GM10266 (cell line): ENCODE data around the gene FNTB.

Experiments used
- DNase-seq: peaks from one replicate; pipeline ENCODE4 v3.0.0; 2012; ENCODE audit errors: extremely low spot score
- TF ChIP-seq, protein P1 (sequence below): IDR thresholded peaks from 2 replicates; pipeline ENCODE4 v1.5.1; 2012; ENCODE audit warnings: mild to moderate bottlenecking, low read depth; ENCODE audit not compliant: control insufficient read depth, insufficient read depth; ENCODE audit errors: missing control alignments

The FNTB gene

DNA sequence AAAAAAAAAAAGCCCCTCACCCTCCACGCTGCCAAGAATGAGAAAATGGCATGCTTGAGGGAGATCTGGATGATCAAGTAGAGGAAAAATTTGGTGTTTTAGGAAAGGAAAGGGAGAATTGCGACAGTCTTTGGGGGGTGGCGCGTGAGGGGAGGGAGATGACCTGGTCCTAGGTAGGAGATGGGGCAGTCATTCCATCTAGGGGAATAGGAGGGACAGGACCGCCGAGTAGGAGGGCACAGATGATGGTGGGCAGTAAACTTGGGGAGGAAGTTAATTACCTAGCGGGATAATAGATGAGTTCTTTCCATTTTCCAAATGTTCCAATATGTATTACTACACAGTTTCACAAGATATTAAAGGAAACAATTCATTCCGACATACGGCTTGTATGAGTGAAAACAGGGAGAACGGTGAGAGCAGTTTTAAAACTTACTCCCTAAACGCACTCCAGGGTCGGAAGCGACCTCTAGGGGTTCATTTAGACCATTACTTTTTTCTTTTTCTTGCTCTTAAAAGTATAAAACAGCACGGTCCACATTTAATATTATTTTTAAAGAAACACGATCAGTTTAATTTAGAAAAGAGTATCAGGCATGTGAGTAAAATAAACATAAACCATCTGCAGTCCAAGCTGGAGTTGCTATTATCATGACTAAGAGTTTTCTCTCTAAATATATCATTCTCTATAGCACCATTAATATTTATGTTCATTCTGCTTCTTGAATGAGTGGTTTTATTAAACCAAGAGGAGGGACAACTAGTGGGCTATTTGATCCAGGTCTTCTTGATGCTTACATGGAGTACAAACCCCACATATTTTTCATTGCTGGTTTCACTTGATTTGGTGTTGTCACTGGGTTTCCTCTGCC is 3.0 kb upstream of the FNTB start:
- DNase-seq: no peak
- TF ChIP-seq, protein P1, sequence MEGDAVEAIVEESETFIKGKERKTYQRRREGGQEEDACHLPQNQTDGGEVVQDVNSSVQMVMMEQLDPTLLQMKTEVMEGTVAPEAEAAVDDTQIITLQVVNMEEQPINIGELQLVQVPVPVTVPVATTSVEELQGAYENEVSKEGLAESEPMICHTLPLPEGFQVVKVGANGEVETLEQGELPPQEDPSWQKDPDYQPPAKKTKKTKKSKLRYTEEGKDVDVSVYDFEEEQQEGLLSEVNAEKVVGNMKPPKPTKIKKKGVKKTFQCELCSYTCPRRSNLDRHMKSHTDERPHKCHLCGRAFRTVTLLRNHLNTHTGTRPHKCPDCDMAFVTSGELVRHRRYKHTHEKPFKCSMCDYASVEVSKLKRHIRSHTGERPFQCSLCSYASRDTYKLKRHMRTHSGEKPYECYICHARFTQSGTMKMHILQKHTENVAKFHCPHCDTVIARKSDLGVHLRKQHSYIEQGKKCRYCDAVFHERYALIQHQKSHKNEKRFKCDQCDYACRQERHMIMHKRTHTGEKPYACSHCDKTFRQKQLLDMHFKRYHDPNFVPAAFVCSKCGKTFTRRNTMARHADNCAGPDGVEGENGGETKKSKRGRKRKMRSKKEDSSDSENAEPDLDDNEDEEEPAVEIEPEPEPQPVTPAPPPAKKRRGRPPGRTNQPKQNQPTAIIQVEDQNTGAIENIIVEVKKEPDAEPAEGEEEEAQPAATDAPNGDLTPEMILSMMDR: peak; percentile 59

DNA sequence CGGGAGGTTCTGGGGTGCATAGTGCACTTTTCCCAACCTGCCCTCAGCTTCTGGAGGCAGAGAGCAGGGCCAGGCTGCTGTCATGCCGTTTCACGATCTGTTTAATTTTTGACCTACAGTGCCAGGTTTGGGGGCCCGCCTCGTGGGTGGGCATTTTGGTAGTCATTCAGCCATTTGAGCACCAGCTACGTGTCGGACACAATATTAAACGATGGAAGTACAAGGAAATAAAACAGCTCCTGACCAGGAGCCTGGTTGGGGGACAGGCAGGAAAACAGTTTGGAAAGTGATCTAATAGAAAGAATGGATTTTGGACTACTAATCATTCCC is 708 bp downstream of the FNTB start:
- TF ChIP-seq, protein P1: no peak
- no peak for DNase-seq

DNA sequence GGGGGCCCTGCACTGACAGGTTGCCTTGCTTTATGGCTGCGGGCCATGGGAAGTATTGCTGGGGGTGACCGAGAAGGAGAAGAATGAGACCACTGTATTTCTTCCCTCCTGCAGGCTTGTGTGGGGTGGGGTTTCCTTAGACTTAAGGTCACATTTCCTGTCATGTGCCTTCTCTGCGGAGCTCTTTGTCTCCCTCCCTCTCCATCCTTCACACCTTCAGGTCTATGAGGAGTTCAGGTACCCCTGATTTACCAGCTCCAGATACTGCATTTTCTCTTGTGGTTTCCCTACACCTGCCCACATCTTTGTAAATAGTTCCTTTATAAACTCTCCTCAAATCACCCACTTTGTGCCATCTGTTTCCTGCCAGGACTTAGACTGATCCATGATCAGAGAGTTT is 3.6 kb downstream of the FNTB start:
- TF ChIP-seq, protein P1: no peak
- no peak for DNase-seq

DNA sequence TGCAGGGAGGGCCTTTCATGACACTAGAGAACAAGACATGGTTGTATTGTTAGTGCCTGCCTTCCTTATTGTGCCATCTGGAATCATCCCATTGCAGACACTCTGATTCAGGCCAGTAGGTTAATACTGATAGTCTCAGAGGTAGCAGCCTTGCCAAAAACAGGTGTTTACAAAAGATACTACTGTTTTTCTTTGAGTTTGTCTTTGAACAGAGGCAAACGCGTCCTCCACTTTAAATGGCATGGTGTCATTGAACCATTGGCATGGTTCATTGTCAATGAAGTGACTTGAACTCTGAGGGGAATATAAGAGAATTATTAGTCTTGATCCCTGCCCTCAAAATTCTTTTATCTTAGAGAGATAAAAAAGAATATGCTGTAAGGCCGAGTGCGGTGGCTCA is 4.2 kb downstream of the FNTB start:
- TF ChIP-seq, protein P1: no peak
- no peak for DNase-seq

DNA sequence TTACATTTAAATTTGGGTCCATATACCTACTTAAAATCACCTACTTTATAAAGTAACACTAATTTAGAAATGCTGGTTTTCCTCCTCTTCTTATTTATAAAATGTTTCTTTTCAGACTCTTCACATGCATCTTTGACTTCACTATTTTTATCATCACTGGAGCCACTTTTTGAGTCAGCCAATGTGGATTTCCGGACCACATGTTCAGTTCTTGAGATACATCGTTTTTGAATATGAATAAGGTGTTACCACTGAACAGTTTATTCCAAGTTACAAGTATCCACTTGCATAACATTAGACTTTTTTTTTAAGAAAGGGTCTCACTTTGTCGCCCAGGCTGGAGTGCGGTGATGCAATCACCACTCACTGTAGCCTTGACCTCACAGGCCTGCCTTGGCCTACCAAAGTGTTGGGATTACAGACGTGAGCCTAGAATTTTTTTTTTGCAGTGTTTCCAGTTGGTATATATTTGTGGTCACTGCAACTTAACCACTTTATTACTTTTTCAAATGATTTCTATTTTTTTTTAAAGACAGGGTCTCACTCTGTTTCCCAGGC is 5.7 kb downstream of the FNTB start:
- DNase-seq: no peak

DNA sequence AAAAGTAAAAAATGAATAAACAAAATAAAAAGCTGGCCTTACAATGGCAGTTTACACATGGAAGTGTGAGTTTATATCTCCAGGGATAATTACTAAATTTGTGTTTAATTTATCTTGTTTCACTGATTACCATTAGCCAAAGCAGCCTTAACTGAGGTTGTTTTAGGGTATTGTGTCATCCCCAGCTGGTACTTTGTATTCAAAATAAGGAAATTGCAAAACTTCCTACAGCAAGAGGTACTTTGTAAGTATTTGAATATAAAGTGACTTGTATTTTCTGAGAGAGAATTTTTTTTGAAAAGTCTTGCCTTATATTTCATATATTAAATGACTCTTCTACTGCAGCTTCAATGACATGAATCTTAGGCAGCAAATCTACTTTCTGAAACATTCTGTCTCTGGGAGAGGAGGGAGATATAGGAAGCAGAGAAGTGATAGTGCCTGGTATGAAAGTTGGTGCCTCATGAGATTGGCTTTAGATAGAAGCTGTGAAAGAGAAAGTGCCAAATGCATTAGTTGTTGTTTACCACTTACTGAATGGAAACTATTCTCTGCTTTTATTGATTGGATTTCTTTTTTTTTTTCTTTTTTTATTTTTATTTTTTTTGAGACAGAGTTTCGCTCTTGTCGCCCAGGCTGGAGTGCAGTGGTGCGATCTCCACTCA is 6.7 kb downstream of the FNTB start:
- TF ChIP-seq, protein P1: no peak

More for the DNA sequence above, 5.7 kb downstream of the FNTB start:
- TF ChIP-seq, protein P1: no peak

DNA sequence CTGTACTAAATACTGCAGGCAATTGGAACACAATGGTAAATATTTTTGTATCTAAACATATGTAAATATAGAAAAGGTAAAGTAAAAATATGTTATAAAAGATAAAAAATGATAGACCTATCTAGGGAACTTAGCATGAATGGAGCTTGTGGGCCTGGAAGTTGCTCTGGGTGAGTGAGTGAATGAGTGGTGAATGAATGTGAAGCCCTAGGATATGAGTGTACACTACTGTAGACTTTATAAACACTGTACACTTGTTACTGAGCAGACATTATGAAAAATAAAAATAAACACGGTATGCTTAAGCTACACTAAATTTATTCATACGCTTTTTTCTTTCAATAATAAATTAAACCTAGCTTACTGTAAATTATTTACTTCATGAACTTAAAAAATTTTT is 7.8 kb downstream of the FNTB start:
- DNase-seq: no peak
- TF ChIP-seq, protein P1: no peak

More for the DNA sequence above, 6.7 kb downstream of the FNTB start:
- no peak for DNase-seq
